NCI-H526 (cell line): ENCODE results near the gene TXNRD1.
"Not testable (repeated sequence)": the region's sequence is repeated elsewhere in the genome, so short reads cannot be mapped to it uniquely, and the experiment has no call there.

Experiments
- DNase-seq, 2 experiments: peaks; one replicate each; lab custom pipeline; 2025; lab: John Stamatoyannopoulos, UW

Gene TXNRD1

DNA sequence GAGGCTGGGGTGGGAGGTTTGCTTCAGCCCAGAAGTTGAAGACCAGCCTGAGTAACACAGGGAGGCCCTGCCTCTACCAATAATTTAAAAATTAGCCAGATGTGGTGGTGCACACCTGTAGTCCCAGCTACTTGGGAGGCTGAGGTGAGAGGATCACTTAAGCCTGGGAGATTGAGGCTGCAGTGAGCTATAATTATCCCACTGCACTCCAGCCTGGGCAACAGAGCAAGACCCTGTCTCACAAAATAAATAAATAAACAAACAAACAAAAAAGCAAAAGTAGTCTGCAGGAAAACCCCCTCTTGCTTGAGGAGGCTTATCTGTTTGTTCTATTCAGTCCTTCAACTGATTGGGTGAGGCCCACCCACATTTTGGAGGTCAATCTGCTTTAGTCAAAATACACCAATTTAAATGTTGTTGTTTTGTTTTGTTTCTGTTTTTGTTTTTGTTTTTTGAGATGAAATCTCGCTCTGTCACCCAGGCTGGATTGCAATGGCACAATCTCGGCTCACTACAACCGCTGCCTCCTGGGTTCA is 24.9 kb upstream of the TXNRD1 start:
- DNase-seq = no peak

DNA sequence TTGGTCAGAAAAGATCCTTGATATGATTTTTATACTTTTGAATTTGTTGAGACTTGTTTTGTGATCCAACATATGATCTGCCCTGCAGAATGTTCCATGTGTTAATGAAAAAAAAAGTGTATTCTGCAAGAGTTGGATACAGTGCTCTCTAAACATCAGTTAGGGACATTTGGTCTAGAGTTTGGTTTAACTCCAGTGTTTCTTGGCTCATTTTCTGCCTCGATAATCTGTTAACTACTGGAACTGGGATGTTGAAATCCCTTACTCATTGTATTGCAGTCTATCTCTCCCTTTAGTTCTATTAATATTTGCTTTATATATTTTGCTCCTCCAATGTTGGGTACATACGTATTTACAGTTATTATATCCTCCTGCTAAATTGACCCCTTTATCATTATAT is 18.3 kb upstream of the TXNRD1 start:
- DNase-seq = no peak

DNA sequence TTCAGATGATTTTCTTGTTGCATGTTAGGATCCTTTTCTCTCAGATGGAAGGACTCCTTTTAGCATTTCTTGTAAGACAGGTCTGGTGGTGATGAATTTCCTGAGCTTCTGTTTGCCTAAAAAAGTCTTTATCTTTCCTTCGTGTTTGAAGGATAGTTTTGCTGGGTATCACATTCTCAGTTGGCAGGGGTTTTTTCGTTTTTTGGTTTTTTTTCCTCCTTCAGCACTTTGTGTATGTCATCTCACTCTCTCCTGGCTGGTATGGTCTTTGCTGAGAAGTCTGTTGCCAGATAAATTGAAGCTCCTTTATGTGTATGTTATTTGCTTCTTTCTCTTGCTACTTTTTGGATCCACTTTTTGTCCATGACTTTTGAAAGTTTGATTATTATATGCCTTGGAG is 15.6 kb upstream of the TXNRD1 start:
- DNase-seq = no peak

DNA sequence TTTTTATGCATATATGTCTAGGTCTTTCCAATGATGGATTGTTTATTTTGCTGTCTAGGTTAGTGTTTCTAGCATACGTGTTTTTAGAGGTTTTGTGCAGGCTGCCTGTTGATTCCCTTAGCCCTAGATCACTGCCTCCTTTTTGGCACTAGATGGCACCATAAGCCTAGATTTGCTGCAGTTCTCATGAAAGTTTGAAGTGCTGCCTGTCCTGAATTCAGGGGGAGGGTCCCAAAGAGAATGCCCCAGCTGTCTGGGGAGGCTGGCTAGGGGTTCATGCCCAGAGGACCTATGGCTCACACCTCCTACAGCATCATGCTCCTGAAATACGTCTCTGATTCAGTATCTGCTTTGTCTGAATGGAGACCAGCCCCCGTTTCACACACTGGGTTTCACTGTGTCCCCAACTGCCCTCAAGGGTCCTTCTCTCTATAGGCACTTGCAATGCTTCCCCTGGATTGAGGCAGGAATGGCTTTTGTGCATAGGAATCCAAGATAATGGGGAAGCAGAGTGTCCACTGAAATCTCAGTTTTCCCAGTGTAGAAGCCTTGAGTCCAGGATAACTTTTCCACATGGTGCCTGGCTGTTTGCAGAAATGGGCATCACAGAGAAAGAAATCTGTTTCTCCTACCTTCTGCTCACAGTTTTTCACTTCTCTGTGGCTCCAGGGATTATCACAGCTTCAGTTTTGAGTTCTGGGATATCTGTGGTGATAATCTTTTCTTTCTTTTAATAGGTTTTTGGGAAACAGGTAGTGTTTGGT is 14.2 kb upstream of the TXNRD1 start:
- DNase-seq = peak; percentile 37 to 77

DNA sequence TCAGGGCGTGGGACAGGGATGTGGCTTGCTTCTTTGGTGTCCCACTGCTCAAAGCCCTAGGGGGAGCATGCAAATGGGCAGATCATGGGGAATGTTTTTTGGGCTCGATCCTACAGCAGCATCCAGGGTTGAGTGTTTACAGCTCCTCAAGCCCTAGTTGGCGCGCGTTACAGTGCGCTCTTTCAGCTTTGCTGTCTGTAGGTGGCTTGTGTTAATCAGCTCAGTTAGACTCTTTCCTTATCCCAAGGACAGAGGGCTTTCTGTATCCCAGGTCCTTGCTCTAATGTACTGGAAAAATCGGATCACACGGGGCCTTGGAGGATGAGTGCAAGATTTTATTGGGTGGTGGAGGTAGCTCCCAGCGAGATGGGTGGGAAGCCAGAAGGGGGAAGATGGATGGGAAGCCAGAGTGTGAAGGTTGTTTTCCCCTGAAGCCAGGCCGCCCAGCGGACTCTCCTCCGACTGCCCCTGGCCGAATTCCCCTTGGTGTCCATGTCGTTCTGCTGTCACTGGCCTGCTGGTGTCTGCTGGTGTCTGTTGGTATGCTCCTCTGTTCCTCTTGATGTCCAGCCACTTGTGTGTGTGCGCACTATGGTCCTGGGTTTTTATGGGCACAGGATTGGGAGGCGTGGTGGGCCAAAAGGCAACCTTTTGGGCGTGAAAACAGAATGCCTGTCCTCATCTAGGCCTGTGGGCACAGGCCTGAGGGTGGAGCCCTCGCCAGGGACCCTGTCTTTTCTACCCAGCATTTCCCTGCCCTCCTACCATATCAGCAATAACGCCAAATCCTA is 10.7 kb upstream of the TXNRD1 start:
- DNase-seq = no peak

DNA sequence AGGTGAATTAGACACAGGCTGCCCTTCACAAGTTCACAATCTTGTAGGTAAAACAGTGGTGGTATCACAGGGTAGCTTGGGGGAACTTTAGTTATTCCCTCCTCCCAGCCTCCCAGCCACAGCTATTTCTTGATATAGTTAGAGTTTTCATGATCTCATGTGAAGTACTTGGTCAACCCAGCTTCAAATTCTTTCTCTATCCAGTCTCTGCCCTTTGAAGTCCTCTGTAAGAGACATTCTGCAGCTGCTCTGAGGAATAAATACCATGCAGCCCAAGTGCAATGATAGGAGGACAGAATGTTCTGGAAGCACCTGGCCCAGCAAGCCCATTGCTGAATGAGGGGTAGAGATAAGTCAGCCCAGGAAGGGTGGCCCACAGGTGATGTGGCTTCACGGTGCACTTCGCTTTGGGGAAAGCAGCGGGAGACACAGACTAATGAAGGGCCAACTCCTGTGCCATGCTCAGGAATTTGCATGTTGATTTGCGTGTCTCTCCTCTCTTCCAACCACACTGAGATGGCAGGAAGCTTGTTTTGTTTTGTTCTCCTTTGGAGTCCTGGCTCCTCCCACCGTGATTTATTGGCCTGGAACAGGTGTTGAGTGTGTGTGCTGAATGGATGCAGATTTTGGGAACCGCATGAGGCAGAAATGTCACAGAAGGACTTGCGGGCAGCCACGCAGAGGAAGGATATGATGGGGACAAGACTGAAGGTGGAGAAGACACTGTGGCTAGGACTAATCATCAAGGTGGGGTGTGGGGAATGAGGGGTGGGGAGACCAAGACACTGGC is 8.0 kb upstream of the TXNRD1 start:
- peak; percentile 98 to 99 for DNase-seq

DNA sequence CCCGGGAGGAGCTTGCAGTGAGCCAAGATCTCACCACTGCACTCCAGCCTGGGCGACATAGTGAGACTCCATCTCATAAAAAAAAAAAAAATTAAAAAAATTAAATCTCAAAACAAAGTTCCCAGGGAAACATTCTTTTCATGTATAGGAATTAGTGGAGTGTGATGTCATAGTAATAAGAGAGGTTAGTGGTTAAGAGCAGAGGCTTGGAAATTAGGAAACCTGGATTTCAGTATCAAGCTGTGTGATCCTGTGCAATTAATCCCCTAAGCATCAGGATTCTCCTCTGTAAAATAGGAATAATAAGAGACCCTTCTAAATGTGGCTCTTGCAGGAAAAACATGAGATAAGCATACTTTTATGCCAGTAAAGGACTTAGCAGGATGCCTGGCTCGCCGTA is 3.1 kb upstream of the TXNRD1 start:
- no peak for DNase-seq

DNA sequence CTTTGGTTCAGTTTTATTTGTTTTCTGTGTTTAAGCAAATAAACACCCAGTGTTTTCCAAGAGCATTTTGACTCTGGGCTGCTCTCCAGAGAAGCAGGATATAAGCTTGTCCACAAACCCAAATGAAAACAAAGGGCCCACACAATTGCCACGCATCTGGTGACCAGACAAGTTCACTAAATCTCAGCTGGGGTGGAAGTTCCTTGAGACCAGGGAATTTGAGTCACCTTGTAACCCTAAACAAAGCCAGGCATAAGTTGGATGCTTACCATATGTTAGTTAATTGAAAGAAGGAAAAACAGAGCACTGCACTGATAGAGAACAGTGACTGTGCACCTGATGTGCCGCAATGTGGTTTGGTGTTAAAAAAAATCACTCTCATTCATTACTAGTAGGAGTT is 1.6 kb upstream of the TXNRD1 start:
- no peak for DNase-seq

DNA sequence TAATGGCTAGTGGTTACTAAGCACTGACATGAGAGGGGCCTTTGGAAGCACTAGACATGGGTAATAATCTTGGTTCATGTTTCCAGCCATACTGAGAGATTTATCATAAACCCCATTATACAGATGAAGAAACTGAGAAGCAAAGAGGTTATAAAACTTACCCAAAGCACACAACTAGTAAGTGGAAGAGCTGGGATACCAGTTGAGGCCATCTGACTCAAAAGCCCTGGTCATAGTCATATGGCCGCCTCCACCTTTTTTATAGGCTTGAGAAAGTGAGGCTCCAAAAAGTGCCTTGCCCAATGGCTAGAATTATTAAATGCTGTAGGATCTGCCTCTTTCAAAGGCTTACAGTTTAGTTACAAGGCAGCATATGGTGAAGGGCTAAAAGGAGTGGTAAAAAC is 944 bp downstream of the TXNRD1 start:
- DNase-seq = no peak

DNA sequence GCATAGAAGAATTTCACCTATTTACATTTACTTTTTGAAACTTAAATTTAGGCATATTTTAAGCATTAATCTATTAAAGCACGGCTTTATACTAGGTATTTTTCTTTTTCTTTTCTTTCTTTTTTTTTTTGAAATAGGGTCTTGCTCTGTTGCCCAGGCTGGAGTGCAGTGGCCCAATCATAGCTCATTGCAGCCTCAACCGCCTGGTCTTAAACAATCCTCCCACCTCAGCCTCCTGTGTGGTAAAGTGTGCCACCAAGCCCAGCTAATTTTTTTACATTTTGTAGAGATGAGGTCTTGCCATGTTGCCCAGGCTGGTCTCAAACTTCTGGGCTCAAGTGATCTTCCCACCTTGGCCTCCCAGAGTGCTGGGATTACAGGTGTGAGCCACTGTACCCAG is 2.9 kb downstream of the TXNRD1 start:
- not testable (repeated sequence) for DNase-seq

DNA sequence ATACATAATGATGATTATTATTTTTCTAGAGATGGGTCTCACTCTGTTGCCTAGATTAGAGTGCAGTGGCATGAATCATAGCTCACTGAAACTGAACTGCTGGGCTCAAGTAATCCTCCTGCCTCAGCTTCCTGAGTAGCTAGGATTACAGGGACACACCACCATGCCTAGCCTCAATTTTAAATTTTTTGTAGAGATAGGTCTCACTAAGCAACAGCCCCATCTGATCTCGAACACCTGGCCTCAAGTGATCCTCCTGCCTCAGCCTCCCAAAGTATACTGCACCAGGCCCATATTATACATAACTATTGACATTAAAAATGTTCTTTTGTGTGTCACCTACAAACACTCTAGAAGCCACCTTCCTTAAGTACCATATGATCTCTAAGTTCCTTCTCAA is 3.4 kb downstream of the TXNRD1 start:
- DNase-seq = no peak

DNA sequence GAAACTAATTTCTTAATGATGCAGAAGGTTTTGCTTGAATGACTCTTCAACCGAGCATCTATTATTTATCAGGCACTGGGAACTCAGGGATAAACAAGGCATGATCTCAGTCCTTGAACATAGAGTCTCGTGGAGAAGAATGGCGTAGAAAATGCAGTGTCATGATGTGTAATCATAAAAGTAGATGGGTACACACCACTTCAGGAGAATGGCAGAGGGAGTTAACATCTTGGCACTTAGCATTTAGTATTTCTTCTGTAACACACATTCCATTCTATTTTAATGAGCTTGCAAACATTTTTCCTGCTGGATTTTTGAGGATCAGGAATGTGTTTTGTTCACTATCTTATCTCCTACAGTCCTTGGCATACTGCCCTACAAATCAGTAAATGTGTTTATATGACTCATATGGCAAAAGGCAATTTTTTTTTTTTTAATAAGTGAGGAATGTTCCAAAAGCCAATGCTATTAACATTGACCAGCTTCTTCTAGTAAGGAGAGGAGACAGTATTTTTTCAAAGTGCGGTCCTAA is 3.8 kb downstream of the TXNRD1 start:
- DNase-seq = no peak

DNA sequence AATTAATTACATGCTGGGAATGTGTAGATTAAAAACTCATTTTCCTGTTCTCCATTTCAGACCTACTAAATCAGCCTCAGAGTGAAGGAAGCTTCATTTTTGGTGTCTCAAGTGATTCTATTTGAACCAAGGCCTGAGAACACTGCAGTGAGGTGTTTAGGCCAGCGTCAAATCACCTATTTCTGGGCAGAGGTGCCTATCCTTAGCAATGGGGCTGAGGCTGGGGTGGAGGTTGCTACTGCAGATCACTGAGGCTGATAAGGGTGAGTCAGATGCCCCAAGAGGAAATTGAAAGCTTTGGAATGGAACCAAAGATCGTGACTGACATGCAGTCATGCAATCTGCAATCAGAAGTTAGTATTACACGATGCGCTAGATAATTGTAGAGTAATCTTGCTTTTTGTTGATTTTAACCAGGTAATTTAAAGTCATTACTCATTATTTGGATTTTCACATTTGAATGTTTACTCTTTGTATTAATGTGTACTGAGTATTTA is 4.4 kb downstream of the TXNRD1 start:
- DNase-seq = no peak

DNA sequence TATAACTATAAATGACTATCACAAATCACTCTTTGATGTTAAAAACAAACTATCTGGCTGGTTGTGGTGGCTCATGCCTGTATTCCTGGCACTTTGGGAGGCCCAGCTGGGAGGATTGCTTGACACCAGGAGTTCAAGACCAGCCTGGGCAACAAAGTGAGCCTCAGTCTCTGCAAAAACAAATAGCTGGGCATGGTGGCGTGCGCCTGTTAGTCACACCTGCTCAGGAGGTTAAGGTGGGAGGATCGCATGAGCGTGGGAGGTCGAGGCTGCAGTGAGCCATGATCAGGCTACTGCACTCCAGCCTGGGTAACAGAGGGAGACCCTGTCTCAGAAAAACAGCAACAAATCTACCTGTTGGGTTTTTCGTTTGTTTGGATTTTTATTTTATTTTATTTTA is 5.4 kb downstream of the TXNRD1 start:
- DNase-seq = no peak

DNA sequence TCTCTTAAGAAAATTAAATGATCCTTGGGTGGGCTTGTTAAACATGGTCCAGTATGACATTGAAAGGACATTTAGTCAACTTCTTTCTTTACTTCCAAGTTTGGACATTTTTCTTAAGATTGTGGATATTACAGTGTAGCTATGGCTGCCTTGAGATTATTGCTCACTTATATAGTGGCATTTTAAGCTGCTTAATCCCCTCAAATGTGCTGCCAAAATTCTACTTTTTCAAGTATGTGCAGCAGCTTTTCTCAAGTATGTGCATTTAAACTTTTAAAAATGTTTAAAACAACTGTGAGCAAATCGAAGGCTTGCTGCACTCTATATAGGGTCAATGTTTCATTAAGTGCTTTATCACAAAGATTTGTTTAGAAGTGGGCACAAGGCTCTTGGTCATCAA is 7.4 kb downstream of the TXNRD1 start:
- DNase-seq = no peak

DNA sequence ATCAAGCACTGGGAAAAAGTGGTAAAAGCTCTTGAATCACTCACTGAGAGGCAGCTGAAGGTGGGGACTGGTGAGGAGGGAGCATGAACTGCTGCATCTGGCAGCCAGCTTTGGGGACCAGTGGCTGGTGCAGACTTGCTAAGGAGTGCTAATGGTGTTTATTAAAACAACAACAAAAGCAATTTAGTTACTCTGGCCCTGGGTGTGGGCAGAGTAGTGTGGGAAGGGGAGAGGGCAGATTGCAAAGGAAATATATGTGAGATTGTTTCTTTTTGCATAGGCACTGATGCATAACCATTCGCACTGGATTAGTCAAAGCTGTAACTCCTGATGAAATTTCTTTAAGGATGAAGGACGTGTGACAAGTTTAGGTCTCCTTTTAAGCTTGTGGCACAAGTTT is 8.1 kb downstream of the TXNRD1 start:
- DNase-seq = peak in 1 of 2 experiments; percentile 34

DNA sequence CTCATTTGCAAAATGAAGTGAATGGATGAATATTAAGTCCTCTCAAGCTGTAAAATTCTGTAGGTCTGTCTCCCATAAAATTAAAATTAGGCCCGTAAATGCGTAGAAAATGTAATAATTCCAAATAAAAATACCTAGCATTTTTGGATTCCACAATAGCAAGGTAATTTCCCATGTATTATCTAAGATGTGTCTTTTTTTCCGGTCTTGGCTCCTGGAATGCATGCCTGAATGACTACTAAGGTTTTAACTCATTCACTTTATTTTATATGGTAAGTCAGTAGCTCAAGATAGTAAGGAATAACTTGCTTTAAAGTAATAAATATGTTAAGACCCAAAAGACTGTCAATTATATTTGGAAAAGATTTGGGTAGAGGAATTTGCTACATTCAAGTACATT is 11.1 kb downstream of the TXNRD1 start:
- no peak for DNase-seq

DNA sequence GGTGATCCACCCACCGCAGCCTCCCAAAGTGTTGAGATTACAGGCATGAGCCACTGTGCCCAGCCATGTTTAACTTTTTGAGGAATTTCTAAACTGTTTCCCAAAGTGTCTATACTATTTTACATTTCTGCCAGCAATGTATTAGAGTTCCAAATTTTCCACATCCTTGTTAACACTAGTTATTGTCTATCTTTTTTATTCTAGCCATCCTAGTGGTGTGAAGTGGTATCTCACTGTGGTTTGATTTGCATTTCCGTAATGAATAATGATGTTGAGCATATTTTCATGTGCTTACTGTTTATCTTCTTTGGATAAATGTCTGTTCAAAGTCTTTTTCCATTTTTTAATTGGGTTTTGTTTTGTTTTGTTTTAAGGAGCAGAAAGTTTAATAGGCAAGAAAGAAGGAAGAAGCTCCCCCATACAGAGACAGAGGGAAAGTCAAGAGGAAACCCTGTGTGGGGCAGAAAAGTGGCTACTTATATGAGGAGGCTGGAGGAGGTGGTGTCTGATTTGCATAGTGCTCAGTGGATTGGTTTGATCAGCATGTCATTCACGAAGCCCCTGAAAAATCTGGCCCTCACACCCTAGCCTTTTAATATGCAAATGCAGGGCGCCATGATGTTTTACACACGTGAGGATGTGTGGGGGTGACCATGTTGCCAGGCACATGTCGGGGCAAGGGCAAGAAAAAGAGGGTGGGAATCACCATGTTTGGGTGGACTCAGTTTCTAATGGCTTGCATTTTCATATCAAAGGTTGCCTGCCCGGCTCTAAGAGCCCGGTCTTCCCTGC is 14.9 kb downstream of the TXNRD1 start:
- peak; percentile 42 to 46 for DNase-seq

DNA sequence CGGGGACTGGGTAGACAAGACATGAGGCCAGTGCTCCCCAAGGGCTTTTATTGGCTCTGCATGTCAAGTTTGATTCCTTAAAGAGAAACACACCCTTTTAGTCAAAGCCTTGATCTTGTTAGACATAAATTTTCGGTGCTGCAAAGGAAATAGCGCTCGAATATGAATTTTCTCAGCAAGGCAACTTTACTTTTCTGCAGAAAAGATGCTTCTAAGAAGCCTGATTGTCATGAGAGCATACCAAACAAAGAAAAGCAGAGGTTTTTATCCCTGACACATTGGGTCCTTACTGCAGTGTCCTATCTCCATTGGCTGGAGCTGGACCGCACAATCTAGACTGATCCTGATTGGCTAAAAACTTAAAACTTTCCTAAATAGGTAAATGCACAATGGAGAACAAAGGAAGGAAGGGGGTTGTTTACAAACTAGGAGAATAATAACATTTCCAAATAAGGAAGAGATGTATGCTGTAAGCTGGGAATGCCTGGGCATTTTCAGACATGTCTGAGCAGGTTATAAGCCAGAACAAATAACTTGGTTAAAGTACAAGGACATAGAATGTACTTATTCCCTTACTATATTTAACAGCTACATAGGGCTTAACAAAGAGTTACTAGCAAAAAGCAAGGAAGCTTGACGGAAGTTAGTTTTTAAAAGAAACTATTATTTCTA is 17.2 kb downstream of the TXNRD1 start:
- DNase-seq = no peak

DNA sequence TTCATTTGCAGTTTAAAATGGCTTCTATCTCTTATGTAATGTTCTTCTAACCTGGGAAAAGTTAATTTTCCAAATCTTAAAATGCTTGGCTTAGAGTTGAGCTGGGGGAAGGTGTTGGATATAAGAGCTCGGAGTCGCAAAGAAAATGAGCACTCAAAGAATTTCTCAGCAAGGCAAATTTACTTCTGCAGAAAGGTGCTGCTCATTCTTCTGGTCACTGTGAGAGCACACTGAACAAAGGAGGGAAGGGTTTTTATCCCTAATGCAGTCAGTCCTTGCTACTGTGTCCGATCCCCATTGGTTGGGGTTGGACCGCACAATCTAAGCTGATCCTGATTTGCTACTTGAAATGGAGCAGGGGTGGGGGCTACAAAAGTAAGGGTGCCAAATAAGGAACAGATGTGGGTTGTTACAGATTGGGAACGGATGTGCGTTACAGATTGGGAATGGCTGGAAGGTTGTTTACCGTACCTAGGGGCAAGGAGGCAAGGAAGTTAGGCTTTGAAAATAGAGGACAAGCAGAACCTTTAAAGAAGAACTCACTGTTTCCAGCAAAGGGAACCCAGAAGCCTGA is 19.4 kb downstream of the TXNRD1 start:
- DNase-seq = no peak
